Esophagus mucosa (tissue), 1 donor: ENCODE data around the gene GSN. TPM values are rescaled to one million over a fixed set of nuclear protein-coding genes. Genes with fewer than 3 reads are reported as not detected.
"Not testable (repeated sequence)": the region's sequence is repeated elsewhere in the genome, so short reads cannot be mapped to it uniquely, and the experiment has no call there.

Experiments used
- ATAC-seq: fragments of 200-7000 bp; cut with Tn5 transposase; one replicate; pipeline ENCODE4 v1.9.1; 2020
- total RNA-seq: library from RNA; stranded (reverse); gene quantifications from one replicate; pipeline ENCODE4 v1.2.4, GENCODE V29; 2023
- donor health status: DM: yes; HTN: yes; CAD: no.

Gene GSN
- total RNA-seq, 1 donor from 2014 or later, result 270 TPM

DNA sequence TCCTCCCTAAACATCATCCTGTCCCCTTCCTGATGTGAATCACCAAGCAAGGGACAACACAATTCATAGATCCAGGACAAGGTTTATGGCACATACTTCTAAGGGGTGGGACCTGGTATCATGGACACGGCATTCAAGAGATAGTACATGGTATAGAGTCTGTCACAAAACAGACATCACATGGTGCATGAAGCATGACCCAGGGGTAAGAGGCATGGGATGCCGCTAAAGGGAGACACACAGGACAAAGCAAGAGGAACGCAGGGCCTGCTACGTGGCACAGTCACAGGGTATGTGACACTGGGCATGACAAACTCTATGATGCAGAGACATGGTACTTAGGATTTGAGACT, 20.7 kb downstream of the GSN start:
- ATAC-seq, result peak; percentile 10

DNA sequence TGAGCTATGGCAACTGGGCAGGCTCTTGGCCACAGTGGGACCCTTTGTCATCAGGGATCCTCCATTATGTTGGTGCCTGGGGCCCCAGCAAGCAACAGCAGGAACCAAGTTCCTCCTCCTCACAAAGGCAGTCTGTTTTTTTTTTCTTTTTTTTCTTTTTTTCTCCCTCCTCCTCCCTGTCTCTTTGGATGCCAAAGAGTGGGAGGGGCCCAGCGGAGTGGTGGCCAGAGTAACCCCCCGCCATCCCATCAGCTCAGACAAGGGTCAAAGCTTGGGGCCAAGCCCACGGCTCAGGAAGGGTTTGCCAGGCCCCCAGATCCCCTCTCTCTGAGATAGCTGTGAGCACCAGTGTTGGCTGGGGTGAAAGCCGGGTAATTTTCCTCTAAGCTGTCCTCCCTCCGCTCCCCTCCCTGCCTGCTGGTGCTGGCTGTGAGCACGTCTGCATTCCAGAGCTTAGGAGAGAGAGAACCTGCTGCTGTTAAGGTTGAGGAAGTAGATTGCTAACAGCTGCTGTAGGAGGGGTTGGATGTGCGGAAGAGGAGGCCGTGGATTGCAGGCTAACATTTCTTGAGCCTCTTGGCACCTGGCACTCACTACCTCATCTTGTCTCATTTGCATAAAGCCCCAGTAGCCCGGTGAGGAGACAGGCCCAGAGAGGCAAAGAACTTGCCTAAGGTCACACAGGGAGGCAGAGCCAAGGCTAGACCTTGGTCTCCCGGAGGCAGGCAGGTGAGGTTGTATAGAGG, 21.2 kb downstream of the GSN start:
- ATAC-seq, result peak; percentile 53

DNA sequence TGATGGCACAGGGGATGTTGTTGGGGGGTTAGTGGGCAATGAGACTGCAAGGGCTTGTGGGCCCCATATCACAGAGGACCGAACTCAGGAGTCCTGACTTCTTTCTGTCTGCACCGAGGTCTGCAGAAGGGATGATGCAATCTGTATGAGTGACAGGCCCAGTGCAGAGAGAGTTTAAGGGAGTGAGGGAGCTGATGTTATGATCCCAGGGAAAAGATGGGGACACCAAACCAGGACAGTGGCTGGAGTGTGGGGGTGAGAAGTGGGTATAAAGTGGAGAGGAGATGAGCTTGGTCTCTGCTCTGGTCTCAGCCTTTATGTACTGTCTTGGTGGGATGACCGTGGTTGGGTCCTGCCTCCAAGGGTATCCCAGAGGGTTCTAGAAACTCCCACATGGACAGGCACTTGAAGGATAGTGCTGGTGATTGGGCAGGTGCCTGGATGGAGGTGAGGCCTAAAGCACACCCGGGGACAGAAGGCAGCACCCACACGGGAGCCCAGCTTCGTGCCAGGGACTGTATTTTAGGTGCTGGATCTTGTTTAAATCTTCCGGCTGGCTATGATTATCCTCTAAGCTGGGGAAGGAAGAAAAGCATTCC, 21.9 kb downstream of the GSN start:
- no peak for ATAC-seq

DNA sequence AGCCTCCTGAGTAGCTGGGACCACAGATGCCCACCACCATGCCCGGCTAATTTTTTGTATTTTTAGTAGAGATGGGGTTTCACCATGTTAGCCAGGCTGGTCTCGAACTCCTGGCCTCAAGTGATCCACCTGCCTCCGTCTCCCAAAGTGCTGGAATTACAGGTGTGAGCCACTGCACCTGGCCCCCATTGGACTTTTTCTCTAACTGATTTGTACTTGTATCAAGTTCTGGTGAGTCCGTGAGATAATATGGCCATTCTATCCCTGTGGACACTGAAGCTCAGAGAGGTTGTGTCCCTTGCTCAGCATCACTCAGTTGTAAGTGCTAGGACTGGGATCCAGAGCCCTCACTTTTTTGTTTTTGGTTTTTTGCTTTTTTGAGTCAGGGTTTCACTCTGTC, 23.6 kb downstream of the GSN start:
- ATAC-seq, result not testable (repeated sequence)

DNA sequence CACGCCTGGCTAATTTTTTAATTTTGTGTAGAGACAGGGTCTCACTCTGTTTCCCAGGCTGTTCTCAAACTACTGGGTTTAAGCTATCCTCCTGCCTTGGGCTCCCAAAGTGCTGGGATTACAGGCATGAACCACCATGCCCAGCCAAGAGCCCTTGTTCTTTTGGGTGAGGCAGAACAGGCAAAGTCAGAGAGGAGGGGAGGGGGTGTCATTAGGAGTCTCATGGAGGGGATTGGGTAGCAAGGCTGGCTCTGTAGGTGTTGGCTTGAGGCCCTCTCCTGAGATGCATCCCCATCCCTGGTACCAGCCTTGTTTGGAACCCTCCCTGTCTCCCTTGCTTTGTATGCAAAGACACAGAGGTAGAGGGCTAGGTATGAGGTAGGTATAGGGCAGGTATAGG, 24.1 kb downstream of the GSN start:
- ATAC-seq, result no peak

DNA sequence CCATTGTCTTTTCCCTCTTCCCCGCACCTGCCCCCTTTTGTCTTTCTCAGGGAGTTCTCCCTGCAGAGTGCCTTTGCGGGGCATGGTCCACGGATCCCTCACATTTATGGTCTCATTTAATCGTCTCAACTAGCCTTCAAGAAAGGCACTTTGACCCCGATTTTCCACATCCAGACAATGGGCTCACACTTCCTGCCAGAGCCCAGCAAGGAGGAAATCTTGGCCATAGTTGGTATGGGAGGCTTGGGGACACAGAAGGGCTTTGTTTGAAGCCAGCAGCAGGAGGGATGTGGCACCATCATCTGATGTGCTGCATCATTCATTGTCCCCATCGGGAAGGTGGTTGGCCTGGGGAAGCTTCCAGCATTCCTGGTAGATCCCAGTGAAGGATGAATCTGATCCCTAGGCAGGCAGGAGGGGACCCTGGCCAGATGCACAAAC, 24.9 kb downstream of the GSN start:
- ATAC-seq, result no peak

DNA sequence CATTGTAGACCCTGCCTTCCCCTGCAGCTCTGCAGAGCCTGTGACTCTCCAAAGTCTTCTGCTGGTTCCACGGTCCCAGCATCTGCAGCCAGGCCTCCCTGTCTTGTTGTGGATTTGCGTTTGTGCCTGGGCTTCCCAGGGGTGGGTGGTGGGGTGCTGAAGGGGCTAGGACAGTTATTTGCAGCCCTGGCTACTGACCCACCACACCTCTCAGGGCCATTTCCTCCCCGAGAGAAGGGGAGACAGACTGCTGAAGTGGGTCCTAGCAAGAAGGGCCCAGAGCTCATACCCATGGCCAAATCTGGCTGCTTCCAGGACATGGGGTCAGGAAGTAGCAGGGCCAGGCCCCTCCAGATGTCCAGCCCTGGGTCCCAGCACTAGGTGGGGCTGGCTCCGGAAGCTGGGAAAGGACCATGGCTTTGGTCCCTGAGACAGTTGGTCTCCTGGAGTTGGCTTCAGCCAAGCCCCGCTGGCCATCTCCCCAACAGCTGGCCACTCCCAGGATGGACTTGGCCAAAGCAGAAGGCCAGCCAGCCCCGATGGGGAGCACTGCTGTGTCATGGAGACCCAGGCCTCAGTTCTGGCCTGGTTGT, 26.3 kb downstream of the GSN start:
- no peak for ATAC-seq

DNA sequence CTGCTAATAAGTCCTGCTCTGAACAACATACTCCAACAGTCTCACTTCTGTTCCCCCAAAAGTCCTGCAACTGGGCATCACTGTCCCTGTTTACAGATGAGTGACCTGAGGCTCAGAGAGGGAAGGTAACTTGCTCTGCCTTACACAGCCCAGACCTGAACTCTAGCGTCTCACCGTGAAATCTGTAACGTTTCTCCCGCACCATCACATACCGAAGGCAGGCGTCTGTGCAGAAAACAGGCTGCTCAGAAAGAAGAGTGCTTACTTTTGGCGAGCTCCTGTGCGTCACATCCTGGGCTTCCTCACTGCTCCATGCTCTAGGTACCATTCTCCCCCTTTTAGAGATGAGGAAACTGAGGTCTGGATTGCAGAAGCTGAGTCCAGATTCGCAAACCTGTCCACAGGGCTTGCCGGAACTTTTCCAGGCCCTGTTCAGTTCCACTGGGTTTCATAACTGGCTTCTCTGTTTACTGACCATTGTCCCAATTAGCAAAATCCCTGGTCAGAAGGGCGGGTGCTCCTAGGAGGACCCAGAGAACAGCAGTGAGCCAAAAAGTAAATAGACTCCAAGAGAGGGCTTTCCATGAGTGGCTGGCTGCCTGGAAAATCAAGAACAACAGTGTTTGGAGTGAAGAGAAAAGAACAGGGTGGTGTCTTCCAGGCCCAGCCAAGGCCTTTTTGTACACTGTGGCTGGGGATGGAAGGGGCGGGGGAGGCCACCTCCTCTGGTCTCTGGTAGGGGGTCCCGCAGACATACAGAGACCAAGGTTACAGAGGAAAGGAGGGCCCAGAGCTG, 27.1 kb downstream of the GSN start:
- no peak for ATAC-seq

DNA sequence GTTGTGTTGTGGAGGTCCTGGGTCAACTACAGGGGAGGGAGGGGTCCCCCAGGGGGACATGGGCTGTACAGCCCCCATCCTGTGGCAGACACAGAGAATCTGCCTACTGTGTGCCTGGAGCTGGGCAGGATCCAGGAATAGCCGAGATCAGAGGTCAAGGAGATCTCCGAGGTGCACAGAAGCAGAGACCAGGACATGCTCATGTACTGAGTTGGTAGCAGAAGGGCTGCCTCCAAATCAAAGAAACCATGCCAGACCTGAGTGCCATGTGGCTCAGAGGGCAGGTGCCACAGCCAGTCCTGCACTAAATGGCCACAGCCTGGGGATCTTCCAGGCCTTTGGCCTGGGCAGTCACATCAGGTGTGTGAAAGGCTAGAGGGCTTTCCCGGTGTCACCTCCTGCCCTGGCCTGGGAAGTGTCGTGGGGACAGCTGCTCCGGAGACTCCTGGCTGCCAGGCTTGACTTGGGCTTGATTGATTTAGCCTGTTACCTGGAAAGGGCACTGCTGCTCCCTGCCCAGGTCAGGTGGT, 27.8 kb downstream of the GSN start:
- no peak for ATAC-seq

DNA sequence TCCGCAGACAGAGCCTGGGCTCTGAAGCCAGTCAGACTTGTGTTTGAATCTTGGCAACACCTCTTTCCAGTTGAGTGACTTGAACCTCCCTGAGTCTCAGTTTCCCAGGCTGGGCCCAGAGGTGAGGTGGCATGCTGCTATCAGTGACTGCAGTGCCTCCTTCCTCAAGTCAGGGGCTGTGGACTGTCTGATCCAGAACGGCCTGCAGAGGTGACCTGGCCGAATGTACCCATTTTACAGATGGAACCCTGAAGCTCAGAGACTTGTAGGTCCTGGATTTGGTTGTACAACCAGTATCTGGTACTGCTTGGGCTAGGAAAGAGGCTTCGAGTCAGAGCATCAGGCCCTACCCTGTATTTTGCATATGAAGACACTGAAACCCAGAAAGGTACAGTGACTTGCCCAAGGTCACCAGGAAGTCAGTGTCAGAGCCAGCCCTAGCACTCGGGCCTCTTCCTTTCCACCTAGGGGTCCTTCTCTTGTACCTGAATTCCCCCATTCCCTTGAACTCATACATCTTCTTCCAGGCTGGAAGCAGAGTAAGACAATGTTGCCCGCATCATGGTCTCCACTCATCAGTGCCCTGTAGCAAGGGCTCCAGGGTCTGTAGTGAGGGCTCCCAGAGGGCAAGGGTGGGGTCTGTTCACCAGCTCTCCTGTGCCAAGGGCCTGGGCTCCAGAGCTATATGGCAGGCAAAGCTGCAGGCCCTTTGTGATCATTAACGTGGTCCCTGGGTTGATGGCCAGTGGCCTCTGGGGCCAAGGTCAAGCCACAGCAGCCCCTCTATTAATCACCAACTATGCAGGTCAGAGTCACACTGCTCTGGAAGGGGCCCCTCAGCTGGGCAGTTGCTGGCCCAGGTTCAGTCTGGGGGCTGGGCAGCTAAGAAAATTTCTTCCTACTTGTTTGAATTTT, 28.5 kb downstream of the GSN start:
- no peak for ATAC-seq

DNA sequence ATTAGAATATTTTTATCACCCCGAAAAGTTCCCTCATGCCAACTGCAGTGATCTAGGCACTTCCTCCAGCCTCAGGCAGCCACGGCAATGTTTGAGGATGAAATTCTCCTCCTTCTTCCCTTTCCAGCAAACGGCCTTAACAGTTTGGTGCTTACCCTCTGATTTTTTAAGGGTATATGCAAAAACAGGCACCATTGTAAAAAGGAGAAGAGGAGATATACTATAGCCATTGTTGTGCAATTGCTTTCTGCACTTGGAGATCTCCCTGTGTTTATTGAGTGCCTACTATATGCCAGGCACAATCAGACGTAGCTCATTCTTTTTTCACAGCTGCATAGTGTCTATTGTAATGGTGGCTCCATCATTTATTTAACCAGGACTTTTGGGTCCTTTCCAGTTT, 29.4 kb downstream of the GSN start:
- no peak for ATAC-seq

DNA sequence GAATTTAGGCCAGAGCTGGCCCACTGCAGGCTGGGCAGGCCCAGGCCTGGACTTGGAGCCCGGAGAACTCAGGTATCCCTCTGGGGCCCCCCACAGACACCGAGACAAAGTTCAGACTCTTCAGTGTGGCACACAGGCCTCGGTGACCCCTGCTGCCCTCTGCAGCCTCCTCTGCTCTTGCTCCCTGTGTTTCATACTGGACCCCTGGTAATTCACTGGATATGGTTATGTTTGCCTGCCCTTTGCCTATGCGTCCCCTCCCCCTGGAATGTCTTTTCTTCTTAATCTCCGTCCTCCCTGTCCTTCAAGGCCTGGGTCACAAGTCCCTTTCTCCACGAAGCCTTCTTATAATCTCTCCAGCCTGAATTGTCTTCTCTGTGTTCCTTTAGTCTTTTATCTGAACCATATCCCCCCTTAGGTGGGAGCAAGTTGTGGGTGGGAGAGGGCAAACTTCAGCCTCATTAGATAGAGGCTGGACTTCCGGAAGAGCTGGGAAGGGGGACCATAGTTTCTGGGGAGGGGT, 30.1 kb downstream of the GSN start:
- no peak for ATAC-seq

DNA sequence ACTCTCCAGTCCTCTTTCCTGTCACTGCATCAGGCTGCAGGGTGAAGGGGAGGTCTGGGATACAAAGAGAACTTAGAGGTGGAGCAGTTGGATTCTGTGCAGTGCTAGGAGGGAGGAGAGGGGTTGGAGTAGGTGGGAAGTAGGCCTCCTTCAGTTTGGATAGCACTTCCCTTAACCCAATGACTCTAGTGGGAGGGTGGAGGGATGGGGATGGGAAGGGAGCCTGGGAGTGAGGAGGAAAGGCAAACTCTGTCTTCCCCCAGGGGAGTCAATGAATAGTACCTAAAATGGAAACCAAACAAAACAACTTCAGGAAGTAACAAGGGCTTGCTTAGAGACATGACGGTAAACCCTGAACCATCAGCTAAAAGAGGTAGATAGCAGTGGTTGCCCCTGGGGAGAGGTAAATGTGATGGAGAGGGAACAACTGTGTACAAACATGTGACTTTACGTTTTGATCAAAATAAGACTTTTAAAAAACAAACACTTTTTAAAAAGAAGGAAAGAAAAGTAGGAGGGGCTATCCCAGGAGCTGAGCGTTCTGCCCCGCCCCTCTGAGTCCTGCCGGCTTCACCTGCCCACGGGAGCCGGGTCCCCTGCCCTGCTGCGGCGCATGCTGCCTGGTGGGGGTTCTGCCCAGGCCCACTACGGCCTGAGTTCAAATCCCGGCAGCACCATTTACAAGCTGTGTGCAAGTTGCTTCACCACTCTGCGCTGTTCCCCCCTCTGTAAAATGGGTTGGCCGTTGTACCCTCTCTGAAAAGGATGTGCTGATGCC, 30.9 kb downstream of the GSN start:
- ATAC-seq, result peak; percentile 20

DNA sequence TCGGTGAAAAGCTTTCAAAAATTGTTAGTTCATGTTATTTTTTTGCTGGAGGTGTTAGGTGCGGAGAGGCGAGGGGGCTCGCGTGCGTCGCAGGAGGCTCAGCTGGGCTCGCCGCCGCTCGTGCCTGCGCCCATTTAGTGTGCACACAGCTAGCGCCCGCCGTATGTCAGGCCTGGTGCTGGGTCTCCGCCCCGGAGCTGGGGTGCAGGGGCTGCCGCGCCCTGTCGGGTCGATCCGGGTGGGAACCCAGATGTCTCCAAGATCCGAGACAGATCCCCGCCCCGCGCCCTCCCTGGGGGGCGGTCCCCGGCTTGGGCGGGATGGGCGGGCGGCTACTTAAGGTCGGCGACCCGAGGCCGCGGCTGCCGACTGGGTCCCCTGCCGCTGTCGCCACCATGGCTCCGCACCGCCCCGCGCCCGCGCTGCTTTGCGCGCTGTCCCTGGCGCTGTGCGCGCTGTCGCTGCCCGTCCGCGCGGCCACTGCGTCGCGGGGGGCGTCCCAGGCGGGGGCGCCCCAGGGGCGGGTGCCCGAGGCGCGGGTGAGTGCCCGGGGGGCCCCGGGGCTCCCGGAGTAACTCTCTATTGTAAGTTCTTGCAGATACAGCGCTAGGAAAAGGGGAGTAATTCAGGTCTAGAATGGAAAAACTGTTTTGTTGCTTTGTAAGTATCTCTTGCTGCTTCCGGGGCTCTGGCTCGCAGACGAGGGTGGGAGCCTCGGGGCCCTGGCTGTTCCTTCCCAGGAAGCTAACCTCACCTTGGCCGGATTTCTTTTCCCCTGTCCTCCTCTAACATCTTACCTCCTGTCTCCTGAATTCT, 31.7 kb downstream of the GSN start:
- peak; percentile 54 for ATAC-seq

DNA sequence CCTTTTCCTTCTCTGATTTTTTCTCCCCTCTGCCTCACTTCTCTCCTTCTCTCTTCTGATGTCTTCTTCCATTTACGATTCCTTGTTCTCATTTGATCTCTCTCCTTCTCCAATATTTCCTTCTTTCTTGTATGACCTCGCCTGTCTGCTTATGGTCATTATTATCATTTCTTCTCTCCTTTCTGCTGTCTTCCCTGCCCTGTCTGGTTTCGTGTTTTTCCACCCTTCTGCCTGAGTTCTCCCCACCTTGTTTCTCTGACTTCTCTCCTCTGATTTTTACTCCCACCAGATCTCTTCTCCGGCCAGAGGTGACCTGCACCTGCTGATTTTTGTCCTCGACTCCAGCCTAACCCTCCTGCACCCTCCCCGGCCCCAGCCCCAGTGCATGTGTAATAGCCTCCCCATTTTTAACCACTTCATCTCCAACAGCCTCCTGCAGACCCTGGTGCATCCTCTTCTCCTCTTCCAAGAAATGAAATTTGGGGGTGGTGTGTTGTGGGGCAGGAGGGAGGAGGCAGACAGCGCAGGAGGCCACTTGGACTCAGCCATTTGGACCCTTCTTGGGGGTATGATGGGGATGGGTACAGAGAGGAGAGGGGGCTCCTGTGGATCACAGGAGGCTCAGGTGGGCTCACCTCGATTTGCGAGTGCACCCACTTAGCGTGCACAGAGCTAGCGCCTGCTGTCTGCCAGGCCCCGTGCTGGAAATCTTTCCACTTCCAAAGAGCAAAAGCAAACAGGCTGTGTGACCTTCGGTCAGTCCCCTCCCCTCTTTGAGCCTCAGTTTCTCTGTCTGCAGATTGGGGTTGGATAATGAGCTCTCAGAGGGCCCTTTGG, 32.5 kb downstream of the GSN start:
- no peak for ATAC-seq

DNA sequence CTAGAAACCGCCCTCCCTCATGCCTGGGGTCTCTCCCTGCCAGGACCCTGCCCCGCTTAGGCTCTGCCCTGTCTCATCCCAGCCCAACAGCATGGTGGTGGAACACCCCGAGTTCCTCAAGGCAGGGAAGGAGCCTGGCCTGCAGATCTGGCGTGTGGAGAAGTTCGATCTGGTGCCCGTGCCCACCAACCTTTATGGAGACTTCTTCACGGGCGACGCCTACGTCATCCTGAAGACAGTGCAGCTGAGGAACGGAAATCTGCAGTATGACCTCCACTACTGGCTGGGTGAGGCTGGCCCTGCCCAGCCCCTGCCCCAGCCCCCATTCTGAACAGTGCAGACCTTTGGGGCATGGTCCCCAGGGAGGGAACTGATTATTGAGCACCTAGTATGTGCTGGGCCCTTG, 33.9 kb downstream of the GSN start:
- no peak for ATAC-seq

DNA sequence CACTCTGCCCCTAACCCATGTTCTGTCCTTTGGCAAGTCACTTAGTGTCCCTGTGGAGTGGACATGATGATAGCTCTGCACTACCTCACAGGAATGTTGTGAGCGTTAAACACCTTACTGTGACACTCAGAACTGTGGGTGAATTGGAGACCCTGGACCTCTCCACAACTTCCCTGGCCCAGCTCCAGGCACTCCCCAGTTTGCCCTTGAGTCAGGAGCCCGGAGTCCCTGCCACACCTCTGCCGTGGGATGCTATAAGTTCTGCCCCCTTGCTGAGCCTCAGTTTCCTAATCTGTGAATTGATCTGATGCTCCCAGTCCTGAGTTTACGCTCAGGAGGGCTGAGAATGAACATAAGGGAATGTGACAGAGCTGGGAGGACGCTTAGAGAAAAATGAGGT, 34.4 kb downstream of the GSN start:
- ATAC-seq, result no peak

DNA sequence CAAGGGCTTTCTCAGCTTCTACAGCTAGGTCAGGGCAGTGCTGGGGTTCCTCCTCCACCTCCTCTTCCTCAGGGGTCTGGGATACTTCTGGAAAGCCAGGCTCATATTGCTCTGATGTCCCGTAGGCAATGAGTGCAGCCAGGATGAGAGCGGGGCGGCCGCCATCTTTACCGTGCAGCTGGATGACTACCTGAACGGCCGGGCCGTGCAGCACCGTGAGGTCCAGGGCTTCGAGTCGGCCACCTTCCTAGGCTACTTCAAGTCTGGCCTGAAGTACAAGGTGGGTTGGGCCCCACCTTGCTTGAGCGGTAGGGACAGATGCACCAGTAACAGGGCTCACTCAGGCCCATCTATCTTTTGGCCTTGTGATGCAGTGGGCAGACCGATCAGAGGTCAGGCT, 34.8 kb downstream of the GSN start:
- no peak for ATAC-seq
